Measurements from ENCODE around the gene CNIH2.

Gene CNIH2

GRCh38 chr11:66333220-66333877 lies 55.4 kb downstream of the CNIH2 start:
- no peak for DNase-seq
